HG02885 (cell line): ENCODE results near the gene NANOS1.

Experiments
- ATAC-seq: cut with Tn5 transposase; IDR thresholded peaks from one replicate; pipeline ENCODE4 v1.9.1; 2021; ENCODE audit warnings: mild to moderate bottlenecking; ENCODE audit not compliant: unreplicated experiment, poor library complexity

The NANOS1 gene, protein sequence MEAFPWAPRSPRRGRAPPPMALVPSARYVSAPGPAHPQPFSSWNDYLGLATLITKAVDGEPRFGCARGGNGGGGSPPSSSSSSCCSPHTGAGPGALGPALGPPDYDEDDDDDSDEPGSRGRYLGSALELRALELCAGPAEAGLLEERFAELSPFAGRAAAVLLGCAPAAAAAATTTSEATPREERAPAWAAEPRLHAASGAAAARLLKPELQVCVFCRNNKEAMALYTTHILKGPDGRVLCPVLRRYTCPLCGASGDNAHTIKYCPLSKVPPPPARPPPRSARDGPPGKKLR

DNA sequence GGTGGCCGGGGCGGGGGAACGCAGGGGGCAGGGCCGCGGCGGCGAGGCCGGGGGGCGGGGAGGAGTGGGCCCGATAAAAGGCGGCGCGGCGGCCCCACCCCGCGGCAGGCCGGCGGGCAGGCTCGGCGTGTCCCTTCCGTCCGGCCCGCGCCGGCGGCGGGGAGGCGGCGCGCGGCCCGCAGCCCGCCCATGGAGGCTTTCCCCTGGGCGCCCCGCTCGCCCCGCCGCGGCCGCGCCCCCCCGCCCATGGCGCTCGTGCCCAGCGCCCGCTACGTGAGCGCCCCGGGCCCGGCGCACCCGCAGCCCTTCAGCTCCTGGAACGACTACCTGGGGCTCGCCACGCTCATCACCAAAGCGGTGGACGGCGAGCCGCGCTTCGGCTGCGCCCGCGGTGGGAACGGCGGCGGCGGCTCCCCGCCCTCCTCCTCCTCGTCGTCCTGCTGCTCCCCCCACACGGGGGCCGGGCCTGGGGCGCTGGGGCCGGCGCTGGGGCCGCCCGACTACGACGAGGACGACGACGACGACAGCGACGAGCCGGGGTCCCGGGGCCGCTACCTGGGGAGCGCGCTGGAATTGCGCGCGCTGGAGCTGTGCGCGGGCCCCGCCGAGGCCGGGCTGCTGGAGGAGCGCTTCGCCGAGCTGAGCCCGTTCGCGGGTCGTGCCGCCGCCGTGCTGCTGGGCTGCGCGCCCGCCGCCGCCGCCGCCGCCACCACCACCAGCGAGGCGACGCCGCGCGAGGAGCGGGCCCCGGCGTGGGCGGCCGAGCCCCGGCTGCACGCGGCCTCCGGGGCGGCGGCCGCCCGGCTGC lies at the start of gene NANOS1:
NANOS1 (plus strand) TSS at position 102 of the 808 bp plus-strand sequence; CDS start at position 190, 88 bp downstream.
- peak; percentile 16 for ATAC-seq

DNA sequence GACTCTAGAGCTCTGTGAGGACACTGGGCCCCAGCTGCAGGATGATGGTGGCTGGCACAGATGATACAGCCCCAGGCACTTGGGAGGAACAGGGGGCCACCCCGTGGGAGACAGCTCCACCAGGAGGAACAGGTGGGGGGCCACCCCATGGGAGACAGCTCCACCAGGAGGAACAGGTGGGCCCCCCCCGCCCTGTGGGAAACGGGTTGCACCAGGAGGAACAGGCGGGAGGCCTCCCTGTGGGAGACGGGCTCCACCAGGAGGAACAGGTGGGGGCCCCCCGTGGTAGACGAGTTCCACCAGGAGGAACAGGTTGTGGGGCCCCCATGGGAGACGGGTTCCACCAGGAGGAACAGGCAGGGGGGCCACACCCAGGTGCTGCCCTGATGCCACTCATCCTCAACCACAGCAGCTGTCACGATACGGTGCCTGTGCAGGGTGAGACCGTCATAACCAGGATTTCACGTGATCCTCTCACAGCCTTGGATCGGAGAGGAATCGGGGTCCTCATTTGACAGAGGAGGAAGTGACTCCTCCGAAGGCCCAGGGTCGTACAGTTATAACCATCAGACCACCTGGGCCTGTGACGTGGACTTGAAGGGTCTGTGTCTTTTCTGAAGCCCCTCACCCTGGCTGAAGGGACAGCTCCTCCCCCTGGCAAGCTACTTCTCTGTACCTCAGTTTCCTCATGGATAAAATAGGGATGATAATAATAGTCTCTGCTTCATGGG lies 49.2 kb upstream of the NANOS1 start:
- no peak for ATAC-seq

DNA sequence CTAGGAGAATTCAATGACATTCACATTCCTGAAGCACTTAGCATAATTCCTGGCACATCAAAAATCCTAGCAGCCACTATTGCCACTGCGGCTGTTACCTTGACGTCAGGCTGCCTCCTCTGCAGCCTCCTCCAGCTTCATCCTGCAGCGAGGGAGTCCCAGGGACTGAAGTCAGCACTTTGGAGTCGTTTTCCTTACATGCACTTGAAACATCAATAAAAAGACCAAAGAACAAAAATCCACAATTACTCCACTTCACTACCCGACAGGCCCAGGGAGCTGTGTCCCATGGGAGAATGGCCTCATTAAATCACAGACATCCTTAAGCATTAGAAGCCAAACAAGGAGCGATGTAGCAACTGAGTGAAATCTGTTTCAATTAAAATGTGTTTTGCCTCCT lies 48.6 kb upstream of the NANOS1 start:
- no peak for ATAC-seq

DNA sequence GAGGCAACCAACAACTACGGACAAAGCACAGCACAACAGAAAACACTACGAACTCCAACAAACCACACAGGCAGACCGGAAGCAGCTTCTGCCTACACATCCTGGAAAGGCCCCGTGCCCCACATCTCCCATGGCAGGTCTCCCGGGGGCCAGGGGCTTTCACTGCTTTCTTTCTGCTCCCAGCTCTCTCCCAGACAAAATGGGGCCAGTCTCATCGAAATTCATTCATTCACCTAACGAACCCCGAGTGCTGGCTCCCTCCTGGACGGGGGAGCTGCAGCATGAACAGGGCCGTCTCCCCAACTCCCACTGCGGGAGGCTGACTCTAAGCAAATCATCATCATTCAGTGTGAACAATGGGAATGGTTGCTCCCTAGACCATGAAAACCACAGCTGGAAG lies 47.6 kb upstream of the NANOS1 start:
- ATAC-seq: no peak

DNA sequence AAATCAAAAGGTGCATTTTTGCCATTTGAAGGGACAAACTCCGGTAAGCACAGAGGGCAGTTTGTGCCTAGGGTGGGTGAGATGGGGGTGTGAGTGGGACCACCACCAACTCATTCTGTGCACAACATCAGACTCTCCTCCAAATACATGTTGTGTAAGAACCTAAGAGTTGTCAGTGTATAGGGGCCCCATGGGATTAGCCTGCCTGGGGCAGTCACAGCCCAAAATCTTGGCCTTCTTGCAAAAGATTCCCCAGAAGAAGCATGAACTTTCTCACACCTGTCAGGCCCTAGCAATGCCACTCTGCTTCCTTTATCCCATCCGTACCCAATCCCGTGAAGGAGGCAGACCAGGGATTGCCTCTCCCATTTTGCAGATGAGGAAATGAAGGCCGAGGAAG lies 47.1 kb upstream of the NANOS1 start:
- no peak for ATAC-seq

DNA sequence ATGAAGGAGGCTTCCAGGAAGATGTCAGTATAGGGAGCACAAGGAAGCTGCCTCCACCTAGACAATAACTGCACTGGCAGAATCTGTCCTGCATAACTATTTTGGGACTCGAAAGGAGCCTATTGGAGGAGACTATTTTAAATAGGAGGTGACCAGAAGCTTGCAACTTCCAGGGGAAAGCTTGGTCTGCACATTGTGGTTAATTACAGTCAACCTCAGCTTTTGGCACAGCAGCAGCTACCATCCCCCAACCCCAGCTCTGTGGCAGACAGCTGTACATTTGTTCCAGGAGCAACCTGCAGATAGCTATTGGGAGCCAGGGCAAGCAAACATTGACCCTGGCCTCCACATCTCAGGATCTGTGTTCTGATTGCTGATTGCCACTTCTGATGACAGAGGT lies 46.3 kb upstream of the NANOS1 start:
- no peak for ATAC-seq

DNA sequence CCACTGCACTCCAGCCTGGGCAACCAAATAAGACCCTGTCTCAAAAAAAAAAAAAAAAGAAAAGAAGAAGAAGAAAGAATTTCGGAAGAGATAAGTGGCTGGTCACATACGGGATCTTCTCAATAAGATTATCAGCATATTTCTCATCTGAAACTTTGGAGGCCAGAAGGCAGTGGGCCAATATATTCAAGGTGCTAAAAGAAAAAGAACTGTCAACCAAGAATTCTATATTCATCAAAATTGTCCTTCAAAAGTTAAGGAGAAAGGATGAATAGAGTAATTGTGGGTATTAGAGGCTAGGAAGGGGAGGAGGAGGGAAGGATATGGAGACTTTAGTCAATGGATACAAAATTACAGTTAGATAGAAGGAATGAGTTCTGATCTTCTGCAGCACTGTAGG lies 43.9 kb upstream of the NANOS1 start:
- no peak for ATAC-seq

DNA sequence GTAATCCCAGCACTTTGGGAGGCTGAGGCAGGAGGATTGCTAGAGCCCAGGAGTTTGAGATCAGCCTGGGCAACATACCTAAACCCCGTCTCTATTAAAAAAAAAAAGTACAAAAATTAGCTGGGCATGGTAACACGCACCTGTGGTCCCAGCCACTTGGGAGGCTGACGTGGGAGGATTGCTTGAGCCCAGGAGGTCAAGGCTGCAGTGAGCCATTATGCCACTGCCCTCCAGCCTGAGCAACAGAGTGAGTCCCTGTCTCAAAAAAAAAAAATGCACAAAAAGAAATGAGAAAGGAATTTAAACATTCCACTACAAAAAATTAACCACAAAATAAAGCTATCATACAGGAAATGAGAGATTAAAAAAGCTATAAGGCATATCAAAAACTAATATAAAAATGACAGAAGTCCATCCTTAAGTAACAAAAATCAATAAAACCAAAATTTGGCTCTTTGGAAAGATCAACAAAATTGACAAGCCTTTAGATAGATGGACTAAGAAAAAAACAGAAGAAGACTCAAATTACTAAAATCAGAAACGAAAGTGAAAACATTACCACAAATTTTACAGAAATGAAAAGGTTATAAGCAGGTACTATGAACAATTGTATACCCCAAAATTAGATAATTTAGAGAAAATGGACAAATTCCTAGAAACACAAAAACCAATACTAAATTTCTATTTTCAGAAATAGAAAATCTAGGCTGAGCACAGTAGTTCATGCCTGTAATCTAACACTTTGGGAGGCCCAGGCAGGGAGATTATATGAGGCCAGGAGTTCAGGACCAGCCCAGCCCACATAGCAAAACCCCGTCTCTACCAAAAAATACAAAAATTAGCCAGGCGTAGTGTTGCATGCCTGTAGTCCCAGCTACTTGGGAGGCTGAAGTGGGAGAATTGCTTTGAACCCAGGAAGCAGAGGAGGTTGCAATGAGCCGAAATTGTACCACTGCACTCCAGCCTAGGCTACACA lies 42.4 kb upstream of the NANOS1 start:
- peak; percentile 84 for ATAC-seq

DNA sequence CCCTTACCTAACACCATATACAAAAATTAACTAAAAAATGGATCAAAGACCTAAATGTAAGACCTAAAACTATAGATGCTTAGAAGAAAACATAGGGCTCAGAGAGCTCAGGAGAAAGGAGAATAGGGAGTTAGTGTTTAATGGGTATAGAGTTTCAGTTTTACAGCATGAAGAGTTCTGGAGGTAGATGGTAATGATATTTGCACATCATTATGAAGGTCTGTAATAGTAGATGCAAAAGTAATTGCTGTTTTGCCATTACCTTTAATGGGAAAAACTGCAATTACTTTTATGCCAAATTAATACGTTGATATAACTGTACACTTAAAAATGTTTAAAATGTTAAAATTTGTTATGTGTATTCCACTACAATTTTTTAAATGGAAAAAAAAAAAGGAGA lies 39.2 kb upstream of the NANOS1 start:
- no peak for ATAC-seq

DNA sequence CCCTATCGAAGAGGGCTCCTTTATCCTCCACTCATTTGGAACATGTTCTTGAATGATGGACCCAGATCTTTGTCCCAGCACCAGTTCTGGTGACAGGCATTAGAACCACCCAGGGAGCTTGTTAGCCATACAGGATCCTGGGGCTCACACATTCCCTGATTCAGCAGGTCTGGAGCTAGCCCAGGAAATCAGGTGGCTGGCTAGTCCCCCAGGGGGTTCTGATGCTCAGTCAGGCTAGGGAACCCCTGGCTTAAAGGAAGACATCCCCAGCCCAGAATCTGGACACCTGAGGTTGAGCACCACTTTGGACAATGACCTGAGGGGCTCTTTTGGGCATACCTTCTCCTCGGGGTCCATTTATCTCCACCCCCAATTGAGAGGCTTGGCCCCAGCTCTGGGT lies 37.0 kb upstream of the NANOS1 start:
- ATAC-seq: no peak

DNA sequence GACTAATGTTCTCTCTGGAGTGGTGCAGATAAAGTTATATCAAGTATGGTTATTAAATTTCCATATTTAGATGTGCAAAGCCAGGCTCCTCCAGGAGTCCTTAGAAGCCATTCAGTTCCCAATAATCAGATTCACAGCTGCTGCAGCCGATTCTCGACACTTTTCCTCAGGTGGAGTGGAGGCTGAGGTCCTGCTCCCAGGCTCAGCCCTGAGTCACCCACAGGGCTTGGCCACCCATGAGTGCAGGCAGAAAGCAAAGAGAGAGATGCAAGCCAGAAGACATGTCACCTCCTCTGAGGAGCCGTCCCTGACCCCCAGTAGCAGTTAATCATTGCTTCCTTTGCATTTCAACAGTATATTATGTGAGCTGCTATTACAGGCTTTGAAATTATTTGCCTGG lies 36.3 kb upstream of the NANOS1 start:
- ATAC-seq: no peak

DNA sequence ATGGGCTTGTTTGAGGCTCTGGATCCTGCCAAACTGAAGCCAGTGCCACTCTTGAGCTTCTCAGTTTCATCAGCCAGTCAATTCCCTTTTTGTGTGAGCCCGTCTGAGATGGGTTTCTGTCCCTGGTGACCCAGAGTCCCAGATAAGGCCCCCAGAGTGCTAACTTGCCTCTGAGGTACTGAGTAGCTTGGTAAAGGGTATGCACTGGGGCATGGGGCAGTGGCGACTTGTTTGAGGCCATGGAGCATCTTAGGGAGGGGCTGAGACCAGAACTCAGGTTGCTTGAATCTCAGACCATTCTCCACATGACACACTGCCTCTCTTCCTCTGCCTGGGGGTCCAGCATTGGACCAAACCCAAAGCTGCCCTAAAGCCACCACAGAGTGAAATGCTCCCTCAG lies 35.2 kb upstream of the NANOS1 start:
- no peak for ATAC-seq

DNA sequence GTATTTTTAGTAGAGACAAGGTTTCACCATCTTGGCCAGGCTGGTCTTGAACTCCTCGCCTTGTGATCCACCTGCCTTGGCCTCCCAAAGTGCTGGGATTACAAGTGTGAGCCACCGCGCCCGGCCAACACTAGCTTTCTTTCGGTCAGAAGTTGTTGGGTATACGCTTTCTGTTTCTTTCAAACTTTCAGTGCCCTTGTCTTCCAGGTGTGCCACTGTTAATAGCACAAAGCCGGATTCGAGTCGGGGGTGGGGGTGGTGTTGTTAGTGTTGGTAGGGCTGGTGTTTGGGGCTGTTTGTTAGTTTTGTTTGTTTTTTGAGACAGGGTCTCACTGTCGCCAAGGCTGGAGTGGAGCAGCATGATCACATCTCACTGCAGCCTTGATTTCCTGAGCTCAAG lies 33.8 kb upstream of the NANOS1 start:
- no peak for ATAC-seq

DNA sequence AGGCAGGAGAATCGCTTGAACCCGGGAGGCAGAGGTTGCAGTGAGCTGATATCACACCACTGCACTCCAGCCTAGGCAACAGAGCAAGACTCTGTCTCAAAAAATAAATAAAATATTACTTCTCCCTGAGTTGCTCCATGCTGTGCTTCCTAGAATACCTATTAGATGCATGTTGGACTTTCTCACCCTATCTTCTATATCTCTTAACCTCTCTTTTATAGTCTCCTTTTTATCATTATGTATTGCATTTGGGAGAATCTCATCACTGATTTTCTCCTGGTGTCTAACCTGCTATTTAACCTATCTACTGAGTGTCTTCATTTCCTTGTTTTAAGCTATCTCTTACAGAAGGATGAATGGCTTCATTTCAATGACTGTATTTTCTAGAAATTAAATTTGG lies 32.1 kb upstream of the NANOS1 start:
- ATAC-seq: no peak

DNA sequence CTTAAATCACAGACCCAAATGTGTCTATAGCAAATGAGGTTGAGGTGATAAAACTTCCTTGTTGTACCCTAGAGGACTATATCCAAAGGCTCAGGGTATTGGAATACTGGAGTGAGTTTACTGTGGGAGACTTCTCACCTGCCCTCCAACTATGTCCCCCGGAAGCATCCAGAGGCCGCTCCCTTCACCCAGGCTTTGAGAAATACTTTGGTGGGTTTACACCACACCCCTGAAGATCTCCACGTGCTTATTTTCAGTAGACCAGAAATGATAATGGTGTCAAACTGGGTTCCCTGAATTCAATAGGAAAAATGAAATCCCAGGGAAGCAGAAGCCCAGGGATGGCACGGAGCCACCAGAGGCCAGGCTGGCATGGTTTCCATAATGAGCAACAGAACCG lies 31.3 kb upstream of the NANOS1 start:
- no peak for ATAC-seq

DNA sequence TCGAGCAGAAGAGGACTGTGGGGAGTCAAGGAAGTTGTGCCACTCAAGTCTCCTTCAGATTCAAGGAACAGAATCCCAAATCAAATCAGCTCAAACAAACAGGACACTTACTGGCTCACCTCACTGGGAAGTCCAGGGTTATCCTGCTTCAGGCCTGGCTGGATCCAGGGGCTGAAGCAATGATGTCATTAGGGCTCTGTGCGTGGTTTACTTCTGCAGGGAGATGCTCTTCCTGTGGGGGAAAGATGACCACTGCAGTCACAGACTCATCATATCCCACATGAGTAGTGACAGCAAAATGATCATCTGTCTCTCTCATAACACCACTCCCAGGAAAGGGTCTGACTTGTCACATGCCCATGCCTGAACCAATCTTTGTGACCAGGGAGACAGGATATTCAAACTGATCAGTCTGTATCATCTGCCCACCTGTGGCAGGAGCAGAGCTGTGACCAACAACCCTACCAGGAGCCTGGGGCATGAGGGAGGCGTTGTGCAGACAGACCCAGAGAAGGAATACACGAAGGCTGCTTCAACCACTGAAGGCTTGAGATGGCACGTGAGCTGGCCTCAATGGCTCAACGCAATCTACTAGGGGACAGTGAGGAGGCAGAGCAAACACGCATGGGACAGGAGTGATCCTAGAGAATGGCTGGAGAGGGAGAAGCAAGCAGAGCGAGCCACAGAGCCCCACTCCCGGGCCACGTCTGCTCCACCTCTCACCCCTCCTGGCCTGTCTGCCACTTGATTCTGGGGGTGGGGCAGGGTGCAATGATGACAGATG lies 27.6 kb upstream of the NANOS1 start:
- no peak for ATAC-seq

DNA sequence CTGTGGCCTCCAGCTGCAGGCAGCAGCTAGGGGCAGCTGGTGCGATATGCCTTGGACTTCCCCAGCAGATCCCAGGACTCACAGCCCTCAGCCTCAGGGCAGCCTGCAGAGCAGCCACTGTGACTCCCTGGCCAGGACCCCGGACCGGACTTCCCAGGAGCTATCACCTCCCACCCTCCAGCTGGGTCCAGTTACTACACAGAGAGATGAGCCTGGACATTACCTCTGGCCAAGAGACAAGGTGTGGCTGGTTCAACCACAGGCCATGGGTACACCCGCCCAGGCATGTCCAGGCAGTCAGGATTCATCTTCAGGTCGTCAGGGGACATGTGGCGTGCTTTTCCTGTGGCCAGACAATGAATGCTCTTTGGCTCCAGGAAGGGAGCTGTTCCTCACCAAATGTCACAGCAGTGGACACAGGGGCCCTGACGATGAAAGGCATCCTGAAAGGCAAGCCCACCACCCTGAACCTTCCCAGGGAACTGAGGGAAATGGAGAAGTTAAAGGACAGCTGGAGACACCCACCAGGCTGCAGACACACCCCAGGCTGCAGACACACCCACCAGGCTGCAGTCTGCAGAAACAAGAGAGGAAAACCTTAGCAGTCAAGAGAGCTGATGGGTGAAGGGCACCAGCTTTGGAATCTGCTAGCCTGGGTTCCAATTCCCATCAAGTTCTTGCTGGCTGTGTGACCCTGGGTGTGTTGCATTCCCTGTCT lies 25.8 kb upstream of the NANOS1 start:
- no peak for ATAC-seq

DNA sequence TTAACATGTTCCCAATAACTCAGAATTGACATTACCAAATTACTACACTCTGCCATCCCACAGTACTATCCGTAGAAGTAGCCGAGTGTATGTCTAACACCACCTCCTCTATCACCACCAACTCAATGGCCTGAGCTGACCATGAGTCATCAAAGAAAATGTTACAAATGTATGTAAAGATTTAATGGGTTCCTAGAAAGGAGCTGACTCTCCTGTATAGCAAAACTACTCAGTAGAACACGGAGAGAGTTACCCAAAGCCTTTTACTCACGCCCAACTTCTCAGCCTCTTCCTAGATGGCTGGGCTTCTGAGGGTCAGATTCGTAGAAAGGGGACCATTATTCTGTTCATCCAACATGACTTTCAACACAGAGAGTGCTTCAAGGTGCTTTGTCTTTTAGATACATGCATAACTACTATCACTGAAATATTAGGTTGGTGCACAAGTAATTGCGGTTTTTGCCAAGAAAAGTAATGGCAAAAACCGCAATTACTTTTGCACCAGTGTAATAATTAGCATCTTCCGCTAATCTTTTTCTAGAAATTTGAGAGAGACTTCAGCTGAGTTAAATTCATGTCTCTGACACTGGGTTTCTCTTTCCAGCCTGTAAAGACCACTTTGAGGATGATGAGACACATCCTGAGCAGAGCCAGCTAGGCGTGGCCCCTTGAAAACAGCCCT lies 24.0 kb upstream of the NANOS1 start:
- ATAC-seq: no peak
